ENCODE measurements around the gene EPS8L2. TPM values are rescaled to one million over a fixed set of nuclear protein-coding genes. Genes with fewer than 3 reads are reported as not detected.

EPS8L2 gene
- total RNA-seq, 2 donors from 2014 or later, result 92.1 to 114 TPM

DNA sequence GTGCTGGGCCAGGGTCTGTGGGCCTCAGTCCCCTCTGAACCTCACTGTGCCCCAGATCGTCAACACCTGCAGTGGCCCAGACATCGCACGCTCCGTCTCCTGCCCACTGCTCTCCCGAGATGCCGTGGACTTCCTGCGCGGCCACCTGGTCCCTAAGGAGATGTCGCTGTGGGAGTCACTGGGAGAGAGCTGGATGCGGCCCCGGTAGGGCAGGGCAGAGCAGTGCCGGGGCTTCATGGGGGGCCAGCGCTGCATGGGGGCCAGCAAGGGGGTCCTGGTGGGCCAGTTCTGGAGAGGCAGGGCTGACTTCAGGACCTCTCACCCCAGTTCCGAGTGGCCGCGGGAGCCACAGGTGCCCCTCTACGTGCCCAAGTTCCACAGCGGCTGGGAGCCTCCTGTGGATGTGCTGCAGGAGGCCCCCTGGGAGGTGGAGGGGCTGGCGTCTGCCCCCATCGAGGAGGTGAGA lies 16.3 kb downstream of the EPS8L2 start:
- Histone ChIP-seq H3K9me3 (no peaks in the 10 kb centered on the region), H3K27me3 (replicated peaks; ENCODE audit: insufficient read depth) (no peaks in the 10 kb centered on the region), H3K4me1 (replicated peaks) (peaks cover 13% of the 10 kb centered on the region), H3K27ac (no peak overlapping the region), H3K4me3 (no peak overlapping the region), H3K36me3 (no peaks in the 10 kb centered on the region)
- 74% methylated on average over 20 of the region's 20 CpGs for WGBS
- intact Hi-C loops (cut with DNase I), result loop anchor here (2.0 kb wide), 1 partner anchor 166 kb away; no protein-coding TSS in a partner anchor
- TF ChIP-seq, protein P1, sequence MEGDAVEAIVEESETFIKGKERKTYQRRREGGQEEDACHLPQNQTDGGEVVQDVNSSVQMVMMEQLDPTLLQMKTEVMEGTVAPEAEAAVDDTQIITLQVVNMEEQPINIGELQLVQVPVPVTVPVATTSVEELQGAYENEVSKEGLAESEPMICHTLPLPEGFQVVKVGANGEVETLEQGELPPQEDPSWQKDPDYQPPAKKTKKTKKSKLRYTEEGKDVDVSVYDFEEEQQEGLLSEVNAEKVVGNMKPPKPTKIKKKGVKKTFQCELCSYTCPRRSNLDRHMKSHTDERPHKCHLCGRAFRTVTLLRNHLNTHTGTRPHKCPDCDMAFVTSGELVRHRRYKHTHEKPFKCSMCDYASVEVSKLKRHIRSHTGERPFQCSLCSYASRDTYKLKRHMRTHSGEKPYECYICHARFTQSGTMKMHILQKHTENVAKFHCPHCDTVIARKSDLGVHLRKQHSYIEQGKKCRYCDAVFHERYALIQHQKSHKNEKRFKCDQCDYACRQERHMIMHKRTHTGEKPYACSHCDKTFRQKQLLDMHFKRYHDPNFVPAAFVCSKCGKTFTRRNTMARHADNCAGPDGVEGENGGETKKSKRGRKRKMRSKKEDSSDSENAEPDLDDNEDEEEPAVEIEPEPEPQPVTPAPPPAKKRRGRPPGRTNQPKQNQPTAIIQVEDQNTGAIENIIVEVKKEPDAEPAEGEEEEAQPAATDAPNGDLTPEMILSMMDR (IDR thresholded peaks at IDR 0.05), result no peak
- TF ChIP-seq POLR2A (IDR thresholded peaks at IDR 0.05) (no peak), POLR2AphosphoS5 (IDR thresholded peaks at IDR 0.05) (no peak)
- no peak for DNase-seq (ENCODE audit: low spot score)

DNA sequence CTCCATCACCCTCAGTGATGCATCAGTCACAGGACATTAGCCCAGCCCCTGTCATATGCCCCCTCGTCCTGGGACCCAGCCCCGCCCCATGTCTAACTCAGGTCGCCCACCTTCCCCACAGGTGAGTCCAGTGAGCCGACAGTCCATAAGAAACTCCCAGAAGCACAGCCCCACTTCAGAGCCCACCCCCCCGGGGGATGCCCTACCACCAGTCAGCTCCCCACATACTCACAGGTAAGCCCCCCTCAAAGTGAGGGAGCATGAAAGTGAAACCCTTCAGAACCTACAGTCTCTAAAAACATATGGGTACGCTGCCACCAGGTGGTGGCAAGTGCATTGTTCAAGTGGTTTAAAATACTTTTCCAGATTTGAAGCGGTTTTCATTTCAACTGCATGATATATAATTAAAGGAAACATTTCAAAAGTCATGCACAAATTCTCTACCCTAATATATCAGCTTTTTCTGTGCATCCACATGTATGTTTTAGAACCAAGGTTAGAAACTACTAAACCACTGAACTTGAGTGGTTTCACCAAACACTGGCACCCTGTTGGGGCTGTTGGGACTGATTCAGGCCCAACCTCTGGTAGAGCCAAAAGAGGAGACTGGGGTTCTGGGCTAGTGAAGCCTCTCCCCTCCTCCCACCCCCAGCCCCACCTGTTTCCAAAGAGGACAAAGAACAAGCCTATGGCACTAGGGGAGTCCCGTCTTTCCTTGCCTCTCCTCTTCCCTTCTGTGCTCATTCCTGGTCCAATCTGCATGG lies 17.3 kb downstream of the EPS8L2 start:
- no peak overlapping the region for H3K4me3 ChIP-seq
- H3K27me3 ChIP-seq (replicated peaks; ENCODE audit: insufficient read depth), result no peaks in the 10 kb centered on the region
- 45% methylated on average over 8 of the region's 8 CpGs for WGBS
- H3K9me3 ChIP-seq, result no peaks in the 10 kb centered on the region
- no peaks in the 10 kb centered on the region for H3K36me3 ChIP-seq
- no peak for DNase-seq (ENCODE audit: low spot score)
- intact Hi-C loops (cut with DNase I), result loop anchor here (2.0 kb wide), 1 partner anchor 167 kb away; no protein-coding TSS in a partner anchor
- peaks cover 13% of the 10 kb centered on the region for H3K4me1 ChIP-seq (replicated peaks)
- no peak overlapping the region for H3K27ac ChIP-seq
- TF ChIP-seq, protein P1 (IDR thresholded peaks at IDR 0.05), result peak; percentile 31 to 78 (median 72)
- TF ChIP-seq POLR2AphosphoS5 (IDR thresholded peaks at IDR 0.05), result peak; percentile 25
- no peak for TF ChIP-seq POLR2A (IDR thresholded peaks at IDR 0.05)

DNA sequence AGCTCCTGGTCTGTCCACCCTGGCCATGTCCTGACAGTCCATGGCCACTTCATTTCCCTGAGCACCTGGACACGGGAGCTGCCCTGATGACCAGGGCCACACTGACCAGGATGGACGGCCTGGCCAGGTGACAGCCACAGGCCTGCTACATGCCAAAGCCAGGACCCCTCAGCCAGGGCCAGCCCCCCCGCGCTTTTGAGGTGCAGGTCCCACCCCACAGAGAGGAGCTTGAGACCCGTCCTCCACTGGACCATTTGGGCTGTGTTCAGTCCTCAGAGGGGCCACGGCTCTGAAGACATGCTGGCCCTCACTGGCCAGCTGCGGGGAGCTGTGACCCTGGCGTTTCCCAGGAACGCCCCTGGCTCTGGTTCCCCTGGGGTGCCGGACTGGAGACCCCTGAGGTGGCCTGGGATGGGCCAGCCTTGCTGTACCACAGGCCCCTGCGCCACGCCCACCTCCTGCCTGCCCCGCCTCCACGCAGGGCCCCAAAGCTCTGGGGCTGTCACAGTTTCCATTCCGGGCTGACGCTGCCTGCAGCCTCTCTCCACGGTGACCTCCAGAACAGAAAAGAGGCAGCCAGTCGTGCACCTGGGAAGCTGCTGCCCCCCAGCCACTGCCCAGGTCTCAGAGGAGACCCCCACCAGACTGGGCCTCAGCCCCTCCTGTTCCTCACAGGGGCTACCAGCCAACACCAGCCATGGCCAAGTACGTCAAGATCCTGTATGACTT lies 18.2 kb downstream of the EPS8L2 start:
- Histone ChIP-seq H3K27me3 (replicated peaks; ENCODE audit: insufficient read depth) (no peaks in the 10 kb centered on the region), H3K4me1 (replicated peaks) (peaks cover 13% of the 10 kb centered on the region), H3K27ac (no peak overlapping the region), H3K9me3 (no peaks in the 10 kb centered on the region), H3K4me3 (no peak overlapping the region), H3K36me3 (no peaks in the 10 kb centered on the region)
- intact Hi-C loops (cut with DNase I), result loop anchor here (2.0 kb wide), 1 partner anchor 61 kb away; no protein-coding TSS in a partner anchor
- TF ChIP-seq POLR2A (IDR thresholded peaks at IDR 0.05) (no peak), POLR2AphosphoS5 (IDR thresholded peaks at IDR 0.05) (no peak)
- TF ChIP-seq, protein P1 (IDR thresholded peaks at IDR 0.05), result no peak
- no peak for DNase-seq (ENCODE audit: low spot score)
- WGBS, result 88% methylated on average over 18 of the region's 19 CpGs

DNA sequence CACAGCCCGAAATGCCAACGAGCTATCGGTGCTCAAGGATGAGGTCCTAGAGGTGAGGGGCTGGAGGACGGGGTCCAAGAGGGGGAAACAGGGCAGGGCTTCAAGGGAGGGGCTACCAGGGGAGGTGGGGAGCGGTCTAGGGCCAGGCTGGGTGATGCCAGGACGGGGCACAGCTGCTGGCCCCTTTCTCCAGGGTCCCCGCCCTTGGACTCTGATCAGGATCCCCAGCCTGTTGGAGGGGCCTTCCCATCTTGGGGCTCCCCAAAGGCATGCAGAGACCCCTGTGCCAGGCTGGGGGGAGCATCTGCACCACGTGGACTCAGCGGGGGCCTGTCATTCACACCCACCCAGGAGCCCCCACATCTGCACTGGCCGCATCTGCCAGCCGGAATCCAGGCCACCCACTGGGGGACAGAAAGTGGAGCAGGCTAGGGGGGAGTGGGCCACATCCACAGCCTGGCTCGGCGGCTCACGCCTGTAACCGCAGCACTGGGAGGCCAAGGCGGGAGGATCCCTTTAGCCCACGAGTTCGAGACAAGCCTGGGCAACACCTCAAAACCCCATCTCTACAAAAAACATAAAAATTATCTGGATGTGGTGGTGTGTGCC lies 18.9 kb downstream of the EPS8L2 start:
- Histone ChIP-seq H3K36me3 (no peaks in the 10 kb centered on the region), H3K27ac (no peak overlapping the region), H3K4me3 (no peak overlapping the region), H3K9me3 (no peaks in the 10 kb centered on the region), H3K27me3 (replicated peaks; ENCODE audit: insufficient read depth) (no peaks in the 10 kb centered on the region), H3K4me1 (replicated peaks) (peaks cover 13% of the 10 kb centered on the region)
- no peak for DNase-seq (ENCODE audit: low spot score)
- 83% methylated on average over 18 of the region's 18 CpGs for WGBS
- TF ChIP-seq POLR2A (IDR thresholded peaks at IDR 0.05) (no peak), POLR2AphosphoS5 (IDR thresholded peaks at IDR 0.05) (no peak)
- TF ChIP-seq, protein P1 (IDR thresholded peaks at IDR 0.05), result no peak
- intact Hi-C loops (cut with DNase I), result loop anchor here (2.0 kb wide), 1 partner anchor 62 kb away; no protein-coding TSS in a partner anchor

All from prostate gland (tissue), 2 donors.